H9 (cell line): ENCODE data around the gene KIAA1210. TPM values are rescaled to one million over a fixed set of nuclear protein-coding genes. Genes with fewer than 3 reads are reported as not detected.

Experiments used
- DNase-seq: peaks from one replicate; pipeline ENCODE4 v3.0.0-alpha.2; 2017
- H2AFZ ChIP-seq: one replicate; pipeline ENCODE4 v1.6.1; 2013; ENCODE audit warnings: mild to moderate bottlenecking, low read length, control low read depth, moderate library complexity
- H2AK5ac ChIP-seq: 2 replicates; pipeline ENCODE4 v1.6.1; 2013; ENCODE audit warnings: low read length, control low read depth, mixed read lengths; ENCODE audit not compliant: insufficient read length
- H2BK120ac ChIP-seq: one replicate; pipeline ENCODE4 v1.6.1; 2013; ENCODE audit warnings: low read depth, mild to moderate bottlenecking, low read length, control low read depth, inconsistent platforms; ENCODE audit not compliant: poor library complexity, severe bottlenecking
- H2BK12ac ChIP-seq: 2 replicates; pipeline ENCODE4 v1.6.1; 2013; ENCODE audit warnings: low read length, control low read depth, mixed read lengths, low read depth; ENCODE audit not compliant: insufficient read length
- H2BK15ac ChIP-seq: 2 replicates; pipeline ENCODE4 v1.6.1; 2013; ENCODE audit warnings: low read depth, low read length, control low read depth
- H2BK20ac ChIP-seq: one replicate; pipeline ENCODE4 v1.6.1; 2013; ENCODE audit warnings: low read depth, mild to moderate bottlenecking, low read length, control low read depth, inconsistent platforms; ENCODE audit not compliant: poor library complexity, severe bottlenecking
- H2BK5ac ChIP-seq: 2 replicates; pipeline ENCODE4 v1.6.1; 2013; ENCODE audit warnings: low read length, control low read depth, mixed read lengths; ENCODE audit not compliant: insufficient read length
- H3K14ac ChIP-seq: 2 replicates; pipeline ENCODE4 v1.6.1; 2013; ENCODE audit warnings: low read length, control low read depth; ENCODE audit not compliant: insufficient read depth
- H3K18ac ChIP-seq: 2 replicates; pipeline ENCODE4 v1.6.1; 2013; ENCODE audit warnings: low read depth, mild to moderate bottlenecking, mixed read lengths, low read length, control low read depth; ENCODE audit not compliant: insufficient read length
- H3K23ac ChIP-seq: 2 replicates; pipeline ENCODE4 v1.6.1; 2013; ENCODE audit warnings: low read length, control low read depth, mixed read lengths, low read depth; ENCODE audit not compliant: insufficient read length
- H3K23me2 ChIP-seq: 2 replicates; pipeline ENCODE4 v1.6.1; 2013; ENCODE audit warnings: low read depth, mild to moderate bottlenecking, mixed read lengths, low read length, control low read depth; ENCODE audit not compliant: insufficient read length, poor library complexity, severe bottlenecking
- H3K27ac ChIP-seq: 2 replicates; pipeline ENCODE4 v1.5.1; 2013; ENCODE audit warnings: low read length, control low read depth, mixed read lengths, low read depth; ENCODE audit not compliant: insufficient read length
- H3K27me3 ChIP-seq: 2 replicates; pipeline ENCODE4 v1.6.1; 2013; ENCODE audit warnings: low read length, control low read depth, inconsistent platforms; ENCODE audit not compliant: insufficient read depth
- H3K4ac ChIP-seq: 2 replicates; pipeline ENCODE4 v1.6.1; 2013; ENCODE audit warnings: low read depth, mild to moderate bottlenecking, control low read depth, inconsistent platforms, low read length, moderate library complexity
- H3K4me1 ChIP-seq: 2 replicates; pipeline ENCODE4 v1.6.1; 2013; ENCODE audit warnings: low read length, control low read depth, inconsistent platforms; ENCODE audit not compliant: insufficient read depth
- H3K4me2 ChIP-seq: 2 replicates; pipeline ENCODE4 v1.6.1; 2013; ENCODE audit warnings: low read length, control low read depth, mixed read lengths; ENCODE audit not compliant: insufficient read length, insufficient read depth
- H3K56ac ChIP-seq: 2 replicates; pipeline ENCODE4 v1.6.1; 2013; ENCODE audit warnings: low read depth, mild to moderate bottlenecking, mixed read lengths, low read length, control low read depth; ENCODE audit not compliant: insufficient read length
- H3K79me1 ChIP-seq: 2 replicates; pipeline ENCODE4 v1.6.1; 2013; ENCODE audit warnings: low read depth, mild to moderate bottlenecking, moderate library complexity, low read length, control low read depth, inconsistent platforms; ENCODE audit not compliant: insufficient read depth, poor library complexity, severe bottlenecking
- H3K79me2 ChIP-seq: 2 replicates; pipeline ENCODE4 v1.6.1; 2013; ENCODE audit warnings: low read length, control low read depth, inconsistent platforms; ENCODE audit not compliant: insufficient read depth
- H3K9ac ChIP-seq: 2 replicates; pipeline ENCODE4 v1.6.1; 2013; ENCODE audit warnings: low read length, control low read depth, mixed read lengths; ENCODE audit not compliant: insufficient read length; ENCODE audit errors: extremely low read depth
- H3K9me3 ChIP-seq: one replicate; pipeline ENCODE4 v1.6.1; 2013; ENCODE audit warnings: low read depth, low read length, inconsistent platforms; ENCODE audit not compliant: control insufficient read depth
- H3T11ph ChIP-seq: one replicate; pipeline ENCODE4 v1.6.1; 2013; ENCODE audit warnings: mild to moderate bottlenecking, low read length, control low read depth, inconsistent platforms
- H4K20me1 ChIP-seq: one replicate; pipeline ENCODE4 v1.6.1; 2013; ENCODE audit not compliant: control insufficient read depth, insufficient read length, insufficient read depth
- H4K5ac ChIP-seq: 2 replicates; pipeline ENCODE4 v1.6.1; 2013; ENCODE audit warnings: low read depth, mild to moderate bottlenecking, mixed read lengths, low read length, control low read depth; ENCODE audit not compliant: insufficient read length
- H4K8ac ChIP-seq: replicated peaks from 2 replicates; pipeline ENCODE4 v1.6.1; 2013; ENCODE audit warnings: low read length, control low read depth, mixed read lengths, low read depth; ENCODE audit not compliant: insufficient read length
- H4K91ac ChIP-seq: 2 replicates; pipeline ENCODE4 v1.6.1; 2013; ENCODE audit warnings: low read depth, mild to moderate bottlenecking, moderate library complexity, mixed read lengths, low read length, control low read depth; ENCODE audit not compliant: insufficient read length
- H3K27ac Mint-ChIP-seq, 3 experiments: 2 replicates in 2 of 3; 3 replicates in 1 of 3; pipeline ENCODE4 v1.8.0; 2020 to 2021; ENCODE audit warnings: mixed read lengths in 3 of 3, mild to moderate bottlenecking in 1 of 3, moderate library complexity in 1 of 3
- H3K27me3 Mint-ChIP-seq: 2 replicates; pipeline ENCODE4 v1.8.0; 2021; ENCODE audit warnings: low read depth, mild to moderate bottlenecking, moderate library complexity, mixed read lengths
- H3K36me3 Mint-ChIP-seq, 3 experiments: 2 replicates in 2 of 3; 3 replicates in 1 of 3; pipeline ENCODE4 v1.8.0; 2020 to 2021; ENCODE audit warnings: low read depth in 3 of 3, mixed read lengths in 3 of 3; ENCODE audit not compliant: insufficient read depth in 1 of 3
- H3K4me1 Mint-ChIP-seq, 2 experiments: 2 replicates each; pipeline ENCODE4 v1.8.0; 2020; ENCODE audit warnings: mixed read lengths in 2 of 2
- H3K4me3 Mint-ChIP-seq, 2 experiments: 2 replicates in 1 of 2; 3 replicates in 1 of 2; pipeline ENCODE4 v1.8.0; 2020 to 2021; ENCODE audit warnings: mild to moderate bottlenecking in 2 of 2, mixed read lengths in 2 of 2, moderate library complexity in 1 of 2
- H3K9me3 Mint-ChIP-seq, 2 experiments: 2 replicates in 1 of 2; 3 replicates in 1 of 2; pipeline ENCODE4 v1.8.0; 2020; ENCODE audit warnings: mild to moderate bottlenecking in 2 of 2, mixed read lengths in 2 of 2, moderate library complexity in 1 of 2
- WGBS: extraction: QIAGEN DNeasy Blood & Tissue Kit; methylation state at CpG from one replicate; pipeline ENCODE4 v1.1.7; 2013; ENCODE audit warnings: missing lambda C conversion rate, low lambda C conversion rate, mixed read lengths; ENCODE audit not compliant: insufficient read length; ENCODE audit errors: extremely low coverage; 5-methylcytosine and 5-hydroxymethylcytosine counted together
- total RNA-seq: library from RNA; stranded (reverse); gene quantifications from 2 replicates; pipeline ENCODE4 v1.2.1, GENCODE V29; 2021
- TF ChIP-seq, protein P1 (sequence below): fragments of 200-600 bp; sonication (generic); conservative IDR thresholded peaks from 3 replicates; pipeline ENCODE4 v1.8.0; 2021; ENCODE audit warnings: antibody characterized with exemption, mild to moderate bottlenecking

KIAA1210 gene
- total RNA-seq, 1 experiment from 2014 or later = not detected

DNA sequence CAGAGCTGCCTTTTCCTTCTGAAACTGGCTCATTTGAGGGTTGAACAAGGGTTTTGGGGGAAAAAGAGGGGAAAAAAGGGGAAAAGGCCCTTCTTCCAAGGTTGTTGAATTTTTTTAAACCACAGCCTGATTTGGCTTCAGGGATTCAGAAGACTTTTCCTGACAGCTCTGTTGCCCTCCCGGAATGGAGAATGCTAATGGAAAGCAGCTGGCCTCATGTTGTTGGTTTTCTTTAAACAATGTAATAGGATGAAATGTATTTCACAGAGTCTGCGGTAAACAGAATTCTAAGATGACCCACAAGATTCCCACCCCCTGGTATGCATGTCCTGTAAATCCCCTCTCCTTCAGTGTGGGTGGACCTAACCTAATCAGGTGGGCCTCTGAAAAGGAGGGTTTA is 3.3 kb upstream of the KIAA1210 start:
- no peak overlapping the region for H2BK120ac ChIP-seq
- DNase-seq = no peak
- Mint-ChIP-seq H3K27ac (no peak overlapping the region), H3K36me3 (no peaks in the 10 kb centered on the region; a peak in 3 of 7 replicates), H3K4me1 (no peaks in the 10 kb centered on the region), H3K9me3 (peaks cover 68 to 73% of the 10 kb centered on the region in 2 experiments), H3K27me3 (no peaks in the 10 kb centered on the region; the same call in 1 of the 2 replicates), H3K4me3 (no peak overlapping the region)
- no peak overlapping the region for H4K91ac ChIP-seq
- no peaks in the 10 kb centered on the region for H3K27me3 ChIP-seq
- no peak overlapping the region for H3K23ac ChIP-seq
- H2AFZ ChIP-seq = no peak overlapping the region
- no peak overlapping the region for H2BK20ac ChIP-seq
- no peak overlapping the region for H3K18ac ChIP-seq
- H2BK12ac ChIP-seq = no peak overlapping the region
- H4K5ac ChIP-seq = no peak overlapping the region
- no peaks in the 10 kb centered on the region for H3K4me1 ChIP-seq
- no peaks in the 10 kb centered on the region for H3K79me2 ChIP-seq
- no peak overlapping the region for H3K14ac ChIP-seq
- H3K9me3 ChIP-seq = peaks cover 41% of the 10 kb centered on the region
- H3K4ac ChIP-seq = no peak overlapping the region
- no peak overlapping the region for H3K9ac ChIP-seq
- H3K27ac ChIP-seq = no peak overlapping the region
- no peaks in the 10 kb centered on the region for H3K23me2 ChIP-seq
- no peak overlapping the region for H3T11ph ChIP-seq
- no peak overlapping the region for H4K8ac ChIP-seq
- no peak overlapping the region for H3K4me2 ChIP-seq
- no peaks in the 10 kb centered on the region for H4K20me1 ChIP-seq
- H2BK15ac ChIP-seq = no peak overlapping the region
- WGBS = no CpG with 5 or more reads among the region's 2 CpGs
- TF ChIP-seq, protein P1, sequence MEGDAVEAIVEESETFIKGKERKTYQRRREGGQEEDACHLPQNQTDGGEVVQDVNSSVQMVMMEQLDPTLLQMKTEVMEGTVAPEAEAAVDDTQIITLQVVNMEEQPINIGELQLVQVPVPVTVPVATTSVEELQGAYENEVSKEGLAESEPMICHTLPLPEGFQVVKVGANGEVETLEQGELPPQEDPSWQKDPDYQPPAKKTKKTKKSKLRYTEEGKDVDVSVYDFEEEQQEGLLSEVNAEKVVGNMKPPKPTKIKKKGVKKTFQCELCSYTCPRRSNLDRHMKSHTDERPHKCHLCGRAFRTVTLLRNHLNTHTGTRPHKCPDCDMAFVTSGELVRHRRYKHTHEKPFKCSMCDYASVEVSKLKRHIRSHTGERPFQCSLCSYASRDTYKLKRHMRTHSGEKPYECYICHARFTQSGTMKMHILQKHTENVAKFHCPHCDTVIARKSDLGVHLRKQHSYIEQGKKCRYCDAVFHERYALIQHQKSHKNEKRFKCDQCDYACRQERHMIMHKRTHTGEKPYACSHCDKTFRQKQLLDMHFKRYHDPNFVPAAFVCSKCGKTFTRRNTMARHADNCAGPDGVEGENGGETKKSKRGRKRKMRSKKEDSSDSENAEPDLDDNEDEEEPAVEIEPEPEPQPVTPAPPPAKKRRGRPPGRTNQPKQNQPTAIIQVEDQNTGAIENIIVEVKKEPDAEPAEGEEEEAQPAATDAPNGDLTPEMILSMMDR = no peak
- no peaks in the 10 kb centered on the region for H3K79me1 ChIP-seq
- H2BK5ac ChIP-seq = no peak overlapping the region
- H2AK5ac ChIP-seq = no peak overlapping the region
- no peak overlapping the region for H3K56ac ChIP-seq
